Naive thymus-derived CD4-positive, alpha-beta T cell (primary cell): Measurements from ENCODE around the gene EVL. TPM values are rescaled to one million over a fixed set of nuclear protein-coding genes. Genes with fewer than 3 reads are reported as not detected.
"Not testable (repeated sequence)": the region's sequence is repeated elsewhere in the genome, so short reads cannot be mapped to it uniquely, and the experiment has no call there.

ENCODE experiments used
- ATAC-seq: fragments of 150-1000 bp; cut with Tn5 transposase; 2 replicates; pipeline ENCODE4 v1.10.0; 2021; ENCODE audit warnings: mild to moderate bottlenecking, moderate library complexity
- CTCF ChIA-PET: fragments of 350-600 bp; sonication (Branson Sonifier 250); formaldehyde crosslinking; loops from one replicate; lab custom pipeline; 2021; ENCODE audit warnings: antibody characterized with exemption; lab: Charles Lee
- POLR2A ChIA-PET: fragments of 350-600 bp; sonication (Branson Sonifier 250); formaldehyde crosslinking; loops from one replicate; lab custom pipeline; 2021; ENCODE audit warnings: antibody characterized with exemption, inconsistent platforms; lab: Charles Lee
- DNase-seq, 9 donors: peaks; one replicate each; pipeline versions ENCODE4 v3.0.0 to v3.0.0-alpha.2; 2020 to 2022; ENCODE audit warnings: mixed read lengths in 1 of 9
- H3K27ac ChIP-seq: one replicate; pipeline ENCODE4 v1.7.0; 2013; ENCODE audit warnings: mild to moderate bottlenecking, low read depth, low read length, moderate library complexity
- H3K27me3 ChIP-seq, 2 donors: one replicate each; pipeline ENCODE4 v1.7.0; 2013; ENCODE audit warnings: low read length in 2 of 2, mild to moderate bottlenecking in 2 of 2, moderate library complexity in 2 of 2; ENCODE audit not compliant: control insufficient read depth in 2 of 2, insufficient read depth in 2 of 2
- H3K36me3 ChIP-seq, 3 experiments: 1 replicate in 2 of 3; 2 replicates in 1 of 3; pipeline ENCODE4 v1.7.0; 2013; ENCODE audit warnings: low read length in 3 of 3, mild to moderate bottlenecking in 3 of 3, moderate library complexity in 1 of 3; ENCODE audit not compliant: insufficient read depth in 3 of 3, control insufficient read depth in 2 of 3
- H3K4me1 ChIP-seq, 2 donors: one replicate each; pipeline ENCODE4 v1.7.0; 2013; ENCODE audit warnings: low read length in 2 of 2, mild to moderate bottlenecking in 2 of 2, moderate library complexity in 1 of 2; ENCODE audit not compliant: control insufficient read depth in 2 of 2, insufficient read depth in 2 of 2
- H3K4me3 ChIP-seq: 2 replicates; pipeline ENCODE4 v1.7.0; 2013; ENCODE audit warnings: mild to moderate bottlenecking, low read length
- H3K9me3 ChIP-seq, 3 experiments: 1 replicate in 2 of 3; 2 replicates in 1 of 3; pipeline ENCODE4 v1.7.0; 2013; ENCODE audit warnings: low read length in 3 of 3; ENCODE audit not compliant: control insufficient read depth in 2 of 3
- H3K27ac Mint-ChIP-seq, 9 donors: one replicate each; pipeline ENCODE4 v1.8.0; 2020 to 2022; ENCODE audit warnings: mixed read lengths in 9 of 9, mild to moderate bottlenecking in 8 of 9, moderate library complexity in 5 of 9, inconsistent platforms in 2 of 9
- H3K27me3 Mint-ChIP-seq, 5 donors: one replicate each; pipeline ENCODE4 v1.8.0; 2021 to 2022; ENCODE audit warnings: mixed read lengths in 5 of 5, mild to moderate bottlenecking in 1 of 5
- H3K36me3 Mint-ChIP-seq, 5 donors: one replicate each; pipeline ENCODE4 v1.8.0; 2020 to 2022; ENCODE audit warnings: mixed read lengths in 5 of 5, mild to moderate bottlenecking in 3 of 5, inconsistent platforms in 1 of 5
- H3K4me1 Mint-ChIP-seq, 7 donors: one replicate each; pipeline ENCODE4 v1.8.0; 2020 to 2022; ENCODE audit warnings: mixed read lengths in 7 of 7, mild to moderate bottlenecking in 3 of 7, inconsistent platforms in 1 of 7
- H3K4me3 Mint-ChIP-seq, 10 donors: one replicate each; pipeline ENCODE4 v1.8.0; 2020 to 2022; ENCODE audit warnings: mild to moderate bottlenecking in 10 of 10, mixed read lengths in 10 of 10, moderate library complexity in 6 of 10, inconsistent platforms in 2 of 10
- H3K9me3 Mint-ChIP-seq, 11 donors: one replicate each; pipeline ENCODE4 v1.8.0; 2020 to 2022; ENCODE audit warnings: mixed read lengths in 11 of 11, mild to moderate bottlenecking in 4 of 11, inconsistent platforms in 1 of 11, moderate library complexity in 1 of 11
- intact Hi-C, 2 donors: fragments of 100-400 bp; cut with micrococcal nuclease; formaldehyde crosslinking; loops; one replicate each; pipeline ENCODE4 v1.15.1; 2023
- polyA plus RNA-seq, 2 donors: library from polyadenylated mRNA; unstranded; fragments of 300-500 nt; fragmentation: Illumina TruSeq; gene quantifications; one replicate each; pipeline ENCODE4 v1.2.3, GENCODE V29; 2021
- total RNA-seq, 6 experiments: library from RNA in 5 of 6; stranded (reverse) in 5 of 6; gene quantifications; 1 replicate in 5 of 6; 2 replicates in 1 of 6; pipeline ENCODE4 v1.2.3 and lab custom pipeline; 2021 to 2026

The EVL gene
- total and polyA plus RNA-seq, 7 experiments from 2014 or later: 163 to 1,469 (median 936) TPM

- Histone ChIP-seq H3K27ac (no peak overlapping the region), H3K4me3 (no peak overlapping the region), H3K4me1 (no peaks in the 10 kb centered on the region), H3K27me3 (no peaks in the 10 kb centered on the region), H3K9me3 (peaks cover 0 to 10% (median 0%) of the 10 kb centered on the region in 3 experiments), H3K36me3 (no peaks in the 10 kb centered on the region)
- intact Hi-C loops: loop anchor here in 1 of 2 donors (2.0 kb wide), 1 partner anchor 97 kb away; no protein-coding TSS in a partner anchor
- ChIA-PET CTCF (interaction anchor here (0.6 to 1.5 kb wide), 4 partner anchors 9 to 139 kb away, joined by 3 to 4 read pairs (median 3); no protein-coding TSS in a partner anchor), POLR2A (interaction anchor here (1.2 kb wide), 1 partner anchor 8 kb away, joined by 3 read pairs; no protein-coding TSS in a partner anchor)
- Mint-ChIP-seq H3K36me3 (peaks cover 0 to 6% (median 0%) of the 10 kb centered on the region in 5 donors), H3K27ac (no peak overlapping the region), H3K9me3 (peaks cover 0 to 19% (median 4%) of the 10 kb centered on the region in 11 donors), H3K27me3 (peaks cover 4 to 42% (median 7%) of the 10 kb centered on the region in 5 donors), H3K4me1 (peaks cover 0 to 5% (median 2%) of the 10 kb centered on the region in 7 donors), H3K4me3 (no peak overlapping the region)
- ATAC-seq (no peak), DNase-seq (no peak)
Observed at GRCh38 chr14:100155756-100156616, 90.8 kb downstream of the EVL start.

- CTCF ChIA-PET: interaction anchor here (0.5 to 1.3 kb wide), 3 partner anchors 10 to 36 kb away, joined by 3 to 4 read pairs (median 4); no protein-coding TSS in a partner anchor
- H3K27ac ChIP-seq: no peak overlapping the region
- Mint-ChIP-seq H3K27me3 (peaks cover 4 to 48% (median 7%) of the 10 kb centered on the region in 5 donors), H3K36me3 (peaks cover 0 to 6% (median 0%) of the 10 kb centered on the region in 5 donors), H3K4me1 (peaks cover 0 to 4% (median 0%) of the 10 kb centered on the region in 7 donors), H3K4me3 (no peak overlapping the region), H3K9me3 (peaks cover 0 to 16% (median 4%) of the 10 kb centered on the region in 11 donors), H3K27ac (no peak overlapping the region)
- DNase-seq (no peak), ATAC-seq (no peak)
- H3K4me1 ChIP-seq: no peaks in the 10 kb centered on the region
- POLR2A ChIA-PET: no interaction called here
- H3K9me3 ChIP-seq: peaks cover 0 to 10% (median 0%) of the 10 kb centered on the region in 3 experiments
- no peaks in the 10 kb centered on the region for H3K36me3 ChIP-seq
- intact Hi-C loops: no loop called here
- no peak overlapping the region for H3K4me3 ChIP-seq
- H3K27me3 ChIP-seq: no peaks in the 10 kb centered on the region
Observed at GRCh38 chr14:100156776-100157175, 91.6 kb downstream of the EVL start.

- H3K36me3 ChIP-seq, H3K27me3 ChIP-seq, H3K9me3 Mint-ChIP-seq, H3K36me3 Mint-ChIP-seq, DNase-seq, H3K4me1 Mint-ChIP-seq, H3K27ac Mint-ChIP-seq, H3K4me3 ChIP-seq, POLR2A ChIA-PET, H3K27ac ChIP-seq, ATAC-seq, H3K4me1 ChIP-seq: not testable (repeated sequence)
- H3K4me3 Mint-ChIP-seq: peak overlapping the region in 7 of 10 donors; percentile 21 to 77 (median 38)
- H3K9me3 ChIP-seq: peaks cover 0 to 10% (median 0%) of the 10 kb centered on the region in 3 experiments
- peaks cover 4 to 46% (median 7%) of the 10 kb centered on the region in 5 donors for H3K27me3 Mint-ChIP-seq
- CTCF ChIA-PET: interaction anchor here (1.1 to 1.3 kb wide), 2 partner anchors 11 to 35 kb away, joined by 3 to 4 read pairs; no protein-coding TSS in a partner anchor
- intact Hi-C loops: loop anchor here (2.0 kb wide), 1 partner anchor 35 kb away; no protein-coding TSS in a partner anchor
Observed at GRCh38 chr14:100157548-100158232, 92.5 kb downstream of the EVL start.

GRCh38 chr14:100158566-100159093, 93.4 kb downstream of the EVL start:
- H3K4me3 Mint-ChIP-seq: peak overlapping the region; percentile 30 to 77 (median 54)
- H3K4me3 ChIP-seq: no peak overlapping the region
- ChIA-PET POLR2A (no interaction called here), CTCF (interaction anchor here (0.6 kb wide), 1 partner anchor 186 kb away, joined by 4 read pairs; no protein-coding TSS in a partner anchor)
- peaks cover 0 to 4% (median 0%) of the 10 kb centered on the region in 7 donors for H3K4me1 Mint-ChIP-seq
- DNase-seq (no peak), ATAC-seq (no peak)
- H3K36me3 ChIP-seq: no peaks in the 10 kb centered on the region
- H3K9me3 Mint-ChIP-seq: peaks cover 0 to 7% (median 4%) of the 10 kb centered on the region in 11 donors
- intact Hi-C loops: loop anchor here (2.0 kb wide), 1 partner anchor 34 kb away; no protein-coding TSS in a partner anchor
- peaks cover 0 to 10% (median 0%) of the 10 kb centered on the region in 3 experiments for H3K9me3 ChIP-seq
- H3K4me1 ChIP-seq: no peaks in the 10 kb centered on the region
- peaks cover 4 to 49% (median 7%) of the 10 kb centered on the region in 5 donors for H3K27me3 Mint-ChIP-seq
- no peaks in the 10 kb centered on the region for H3K27me3 ChIP-seq
- no peak overlapping the region for H3K27ac ChIP-seq
- H3K27ac Mint-ChIP-seq: no peak overlapping the region
- H3K36me3 Mint-ChIP-seq: peaks cover 0 to 6% (median 0%) of the 10 kb centered on the region in 5 donors

- DNase-seq: peak in 7 of 9 donors; percentile 44 to 57 (median 57)
- no peak within 1 kb of the TSS for H3K27ac ChIP-seq
- ChIA-PET POLR2A (no interaction called here), CTCF (interaction anchor here (0.6 kb wide), 1 partner anchor 187 kb away, joined by 4 read pairs; no protein-coding TSS in a partner anchor)
- no peaks in the 10 kb centered on the region for H3K27me3 ChIP-seq
- Mint-ChIP-seq H3K4me3 (peak within 1 kb of the TSS; percentile 52 to 81 (median 68)), H3K9me3 (peaks cover 0 to 7% (median 4%) of the 10 kb centered on the region in 11 donors), H3K27me3 (peaks cover 4 to 49% (median 7%) of the 10 kb centered on the region in 5 donors), H3K36me3 (peaks cover 0 to 6% (median 0%) of the 10 kb centered on the region in 5 donors), H3K27ac (no peak within 1 kb of the TSS), H3K4me1 (peaks cover 0 to 4% (median 0%) of the 10 kb centered on the region in 7 donors)
- intact Hi-C loops: loop anchor here (2.0 kb wide), 1 partner anchor 34 kb away; no protein-coding TSS in a partner anchor
- H3K36me3 ChIP-seq: no peaks in the 10 kb centered on the region
- H3K4me1 ChIP-seq: no peaks in the 10 kb centered on the region
- peaks cover 0 to 9% (median 0%) of the 10 kb centered on the region in 3 experiments for H3K9me3 ChIP-seq
- H3K4me3 ChIP-seq: peak within 1 kb of the TSS; percentile 39
- ATAC-seq: peak; percentile 88
Observed at GRCh38 chr14:100159094-100159864, 94.1 kb downstream of the EVL start, which contains the start of gene DEGS2. Gene DEGS2 (minus strand): TSS chr14:100159645. CDS start chr14:100159587, 58 bp downstream.
